ENCODE data around the gene SND1.

SND1 gene

DNA sequence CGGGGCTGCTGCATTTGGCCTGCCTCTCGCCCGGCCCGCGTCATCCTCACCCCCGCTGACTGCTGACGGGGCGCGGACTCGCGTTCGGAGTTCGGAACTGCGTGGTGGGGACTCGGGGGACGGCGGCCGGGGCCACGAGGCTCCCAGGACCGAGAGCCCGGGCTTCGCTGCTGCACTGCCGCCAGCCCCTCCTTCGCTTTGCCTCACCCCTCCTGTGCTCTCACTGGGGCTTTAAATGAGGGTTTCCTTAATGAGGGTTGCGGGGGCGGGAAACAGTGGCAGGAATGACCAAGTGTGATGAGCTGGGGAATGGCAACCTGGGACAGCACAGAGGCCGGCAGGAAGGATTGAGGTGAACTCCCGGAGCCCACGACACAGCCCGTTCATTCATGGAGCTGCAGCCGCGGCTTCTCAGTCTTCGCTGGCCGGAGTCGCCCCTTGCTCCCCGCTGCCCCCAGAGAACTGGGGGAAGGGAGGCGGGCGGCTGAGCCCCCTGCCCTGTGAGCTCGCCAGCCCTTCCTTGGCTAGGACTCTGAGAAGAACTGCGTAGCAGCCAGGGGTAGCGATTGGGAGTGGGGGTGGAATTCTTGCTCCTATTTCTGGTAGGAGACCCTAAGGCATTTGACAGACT, 380.7 kb downstream of the SND1 start:
- DNase-seq = no peak

- DNase-seq = no peak
Observed at GRCh38 chr7:128033246-128033645, 381.3 kb downstream of the SND1 start.

- DNase-seq = no peak
Observed at GRCh38 chr7:128034825-128035224, 382.8 kb downstream of the SND1 start.

DNA sequence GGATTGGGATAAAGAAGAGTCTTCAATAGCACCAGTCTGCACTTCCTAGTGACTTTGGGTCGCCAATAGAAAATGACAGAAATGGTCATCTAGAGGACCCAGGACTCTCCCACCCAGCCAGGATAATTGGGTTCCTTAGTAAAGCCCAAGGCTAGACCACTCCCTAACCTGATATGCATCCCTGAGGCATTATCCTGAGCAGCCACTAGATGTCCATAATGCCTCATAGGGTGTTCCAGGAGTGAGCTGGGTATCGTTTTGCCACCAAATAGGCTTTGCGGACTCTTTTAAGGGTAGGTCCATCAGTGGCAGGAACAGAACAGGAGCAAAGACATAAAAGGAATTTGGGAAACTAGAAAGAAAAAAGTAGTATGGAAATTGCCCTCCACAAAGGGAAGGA, 383.7 kb downstream of the SND1 start:
- peak; percentile 24 for DNase-seq

GRCh38 chr7:128036226-128036940, 384.4 kb downstream of the SND1 start:
- no peak for DNase-seq

GRCh38 chr7:128037081-128037480, 385.1 kb downstream of the SND1 start:
- no peak for DNase-seq

GRCh38 chr7:128037880-128038619, 386.1 kb downstream of the SND1 start:
- no peak for DNase-seq

GRCh38 chr7:128039544-128039953, 387.6 kb downstream of the SND1 start:
- DNase-seq = no peak

- no peak for DNase-seq
Observed at GRCh38 chr7:128040205-128040604, 388.2 kb downstream of the SND1 start.

- DNase-seq = peak; percentile 70
Observed at GRCh38 chr7:128041203-128041602, 389.2 kb downstream of the SND1 start.

GRCh38 chr7:128042012-128042411, 390.0 kb downstream of the SND1 start:
- DNase-seq = no peak

GRCh38 chr7:128044064-128044463, 392.1 kb downstream of the SND1 start:
- no peak for DNase-seq

GRCh38 chr7:128045158-128045557, 393.2 kb downstream of the SND1 start:
- DNase-seq = no peak

- DNase-seq = peak; percentile 34
Observed at GRCh38 chr7:128045766-128046165, 393.8 kb downstream of the SND1 start.

- DNase-seq = no peak
Observed at GRCh38 chr7:128052404-128052803, 400.4 kb downstream of the SND1 start.

GRCh38 chr7:128053023-128053422, 401.0 kb downstream of the SND1 start:
- peak; percentile 42 for DNase-seq

DNA sequence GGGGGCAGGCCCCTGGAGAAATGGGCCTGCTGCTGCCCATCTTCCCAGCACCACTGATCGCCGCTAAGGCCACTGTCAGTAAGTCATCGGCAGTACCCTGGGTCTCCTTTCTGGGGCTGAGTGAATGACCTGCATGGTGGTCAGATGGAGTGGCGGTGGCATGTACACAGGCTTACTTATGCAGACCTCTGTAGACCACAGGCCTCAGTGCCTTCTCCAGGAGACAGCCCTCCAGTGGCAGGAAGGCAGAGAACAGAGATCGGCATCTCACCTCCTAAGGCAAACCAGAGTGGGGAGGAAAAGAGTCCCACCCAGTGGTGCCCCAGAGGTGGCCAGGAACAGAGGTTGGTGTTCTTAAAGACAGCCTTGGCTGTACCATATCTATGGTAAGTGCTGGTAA, 402.0 kb downstream of the SND1 start:
- DNase-seq = no peak

DNA sequence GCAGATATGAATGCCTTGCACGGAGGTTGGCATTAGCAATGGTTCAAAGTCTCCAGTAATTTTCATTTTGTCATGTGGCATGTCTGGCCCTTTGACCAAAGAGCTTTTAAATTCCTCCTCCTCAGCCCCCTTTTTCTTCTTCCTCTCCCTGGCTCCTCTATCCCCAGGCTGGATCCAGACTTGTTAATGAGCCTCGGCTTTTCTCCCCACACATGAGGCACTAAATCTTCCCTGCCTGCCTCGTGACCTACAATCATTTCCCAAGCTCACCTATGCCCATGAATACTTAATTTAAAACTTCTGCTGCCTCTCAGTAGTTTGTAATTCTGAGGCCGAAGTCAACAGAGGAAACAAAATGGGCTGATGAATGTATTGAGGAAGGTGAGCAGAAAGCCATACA, 402.5 kb downstream of the SND1 start:
- DNase-seq = no peak

DNA sequence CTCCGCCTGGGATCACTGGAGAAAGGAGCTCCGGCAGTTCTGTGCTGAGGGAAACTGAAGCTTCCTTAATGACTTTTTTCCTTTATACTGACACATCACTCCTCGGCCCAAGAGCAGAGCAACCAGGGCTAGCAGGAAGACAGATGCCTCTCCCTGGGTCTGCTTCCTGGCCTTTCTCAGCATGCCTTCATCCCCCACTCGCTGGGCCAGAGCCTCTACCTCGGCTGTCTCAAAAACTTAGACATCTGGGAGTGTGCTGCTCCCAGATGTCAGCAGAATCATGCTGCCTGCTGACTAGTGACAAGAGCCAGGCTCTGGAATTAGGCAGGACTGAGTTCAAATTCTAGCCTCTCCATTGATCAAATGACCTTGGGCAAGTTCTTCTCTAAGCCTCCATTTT, 403.6 kb downstream of the SND1 start:
- DNase-seq = peak; percentile 48

DNA sequence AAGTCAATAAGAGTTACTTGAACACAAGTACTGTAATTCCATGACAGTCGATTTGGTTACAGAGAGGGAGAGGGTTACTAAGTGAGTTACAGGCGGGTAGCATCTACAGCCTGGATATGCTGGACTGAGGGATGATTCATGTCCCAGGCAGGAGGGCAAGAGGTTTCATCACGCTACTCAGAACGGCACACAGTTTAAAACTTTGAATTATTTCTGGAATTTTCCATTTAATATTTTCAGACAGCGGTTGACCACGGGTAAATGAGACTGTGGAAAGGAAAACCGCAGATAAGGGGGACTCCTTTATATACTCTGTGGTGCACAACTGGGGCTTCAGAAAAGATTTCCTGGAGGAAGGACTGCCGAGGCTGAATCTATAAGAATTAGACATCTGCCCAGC, 404.9 kb downstream of the SND1 start:
- peak; percentile 87 for DNase-seq

- DNase-seq = no peak
Observed at GRCh38 chr7:128057909-128058308, 405.9 kb downstream of the SND1 start.

DNA sequence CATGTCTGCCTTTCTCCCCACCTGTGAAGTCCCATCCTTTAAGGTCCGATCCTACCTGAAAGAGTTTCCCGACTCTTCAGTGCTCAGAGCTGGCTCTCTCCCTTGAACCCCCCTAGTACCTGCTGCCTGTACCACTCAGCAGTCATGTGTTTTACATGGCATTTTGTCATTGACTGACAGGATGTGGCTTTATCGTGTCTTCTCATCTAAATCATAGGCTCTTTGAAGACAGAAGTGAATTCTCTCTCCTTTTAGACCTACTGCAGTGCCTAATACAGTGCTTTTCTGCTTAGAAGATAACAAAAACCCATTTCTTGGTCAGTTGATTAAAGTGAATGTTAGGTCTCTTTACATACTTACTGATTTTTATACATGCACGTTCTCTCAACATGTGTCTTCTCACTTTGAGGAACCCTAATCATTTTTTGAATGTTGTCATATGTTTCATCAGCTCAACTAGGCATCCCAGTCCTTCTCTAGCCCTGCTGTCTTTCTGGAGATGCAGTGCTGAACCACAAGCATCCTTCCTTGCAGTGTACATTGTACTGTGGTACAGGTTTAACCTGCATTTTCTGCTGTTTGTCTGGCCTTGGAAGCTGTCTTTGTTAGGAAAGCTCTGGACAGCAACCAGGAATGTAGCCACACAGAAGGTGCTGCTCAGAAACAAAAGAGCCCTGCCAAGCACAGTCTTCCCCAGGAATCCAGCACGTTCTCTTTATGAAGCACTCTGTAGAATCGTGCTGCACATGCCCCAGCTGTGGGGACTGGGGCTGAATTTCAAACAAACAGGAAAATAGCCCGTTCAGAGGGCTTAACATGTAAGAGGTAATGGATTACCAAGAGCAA, 407.4 kb downstream of the SND1 start:
- DNase-seq = no peak

DNA sequence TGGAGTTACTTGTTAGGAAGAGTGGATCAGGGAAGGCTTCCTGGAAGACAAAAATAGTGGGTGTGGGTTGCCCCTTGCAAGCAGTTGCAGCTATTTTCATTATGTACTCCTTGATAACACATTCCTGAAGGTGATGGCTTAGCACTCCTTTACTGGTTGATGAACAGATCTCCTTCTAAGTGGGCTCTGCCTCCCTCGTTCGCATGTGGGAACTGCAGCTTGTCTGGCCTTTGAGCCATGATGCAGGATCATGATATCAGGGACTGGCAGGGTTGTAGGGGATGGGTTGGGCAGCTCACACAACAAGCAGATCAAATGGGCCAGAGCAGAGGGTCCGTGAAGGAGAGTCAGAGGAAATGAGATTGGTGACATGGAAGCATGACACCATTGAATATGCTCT, 408.0 kb downstream of the SND1 start:
- DNase-seq = no peak
